Calu3 (cell line): ENCODE results near the gene CPLX1. TPM values are rescaled to one million over a fixed set of nuclear protein-coding genes. Genes with fewer than 3 reads are reported as not detected.

ENCODE experiments used
- BruUV-seq: library from RNA; stranded (reverse); fragments of 400-500 nt; replicated peaks from 2 replicates; lab custom pipeline; 2021; lab: Mats Ljungman, UMichigan
- CTCF ChIA-PET: fragments of 300-600 bp; sonication (Branson Sonifier 250); formaldehyde crosslinking; loops from one replicate; lab custom pipeline; 2022; ENCODE audit warnings: antibody characterized with exemption; lab: Charles Lee
- DNase-seq: peaks from one replicate; pipeline ENCODE4 v3.0.0; 2022
- H3K27ac Mint-ChIP-seq: one replicate; pipeline ENCODE4 v1.8.0; 2022; ENCODE audit warnings: mixed read lengths; ENCODE audit not compliant: unreplicated experiment
- H3K27me3 Mint-ChIP-seq: one replicate; pipeline ENCODE4 v1.8.0; 2022; ENCODE audit warnings: mixed read lengths; ENCODE audit not compliant: unreplicated experiment
- H3K36me3 Mint-ChIP-seq: one replicate; pipeline ENCODE4 v1.8.0; 2022; ENCODE audit warnings: mild to moderate bottlenecking, moderate library complexity, mixed read lengths; ENCODE audit not compliant: insufficient read depth, unreplicated experiment
- H3K4me1 Mint-ChIP-seq: one replicate; pipeline ENCODE4 v1.8.0; 2022; ENCODE audit warnings: mild to moderate bottlenecking, low read depth, mixed read lengths; ENCODE audit not compliant: unreplicated experiment
- H3K4me3 Mint-ChIP-seq: one replicate; pipeline ENCODE4 v1.8.0; 2022; ENCODE audit warnings: mild to moderate bottlenecking, low read depth, moderate library complexity, mixed read lengths; ENCODE audit not compliant: unreplicated experiment
- H3K9me3 Mint-ChIP-seq: one replicate; pipeline ENCODE4 v1.8.0; 2022; ENCODE audit warnings: low read depth, mixed read lengths; ENCODE audit not compliant: unreplicated experiment
- intact Hi-C: fragments of 100-400 bp; cut with micrococcal nuclease; formaldehyde crosslinking; loops from one replicate; pipeline ENCODE4 v1.10.0; 2022; ENCODE audit not compliant: unreplicated experiment
- total RNA-seq: library from RNA; stranded (reverse); gene quantifications from 2 replicates; pipeline ENCODE4 v1.2.3, GENCODE V29; 2022
- TF ChIP-seq, protein P1 (sequence below): fragments of 200-600 bp; IDR thresholded peaks from one replicate; pipeline ENCODE4 v1.8.0; 2022; ENCODE audit warnings: antibody characterized with exemption; ENCODE audit not compliant: unreplicated experiment

Gene CPLX1
- total RNA-seq, 1 experiment from 2014 or later = 0.42 TPM

DNA sequence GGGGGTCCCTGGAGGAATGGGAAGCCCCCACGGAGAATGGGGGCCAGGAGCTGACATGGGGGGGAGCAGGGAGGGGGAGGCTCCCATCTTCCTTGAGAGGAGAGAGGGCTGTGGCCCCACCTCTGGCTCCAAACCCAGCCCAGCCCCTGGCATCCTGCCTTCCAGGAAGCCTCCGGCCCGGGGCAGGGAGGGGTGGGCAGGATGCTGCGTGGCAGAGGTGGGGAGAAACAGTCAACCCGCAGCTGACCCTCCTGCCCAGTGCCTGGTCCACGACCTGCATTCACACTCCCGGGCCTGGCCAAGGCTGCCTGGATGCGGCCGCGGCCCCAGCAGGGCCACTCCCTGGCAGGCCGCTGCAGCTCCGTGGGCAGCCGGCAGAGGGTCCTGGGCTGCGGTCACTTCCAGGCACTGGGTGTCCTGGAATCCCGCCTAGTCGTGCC lies 39.0 kb downstream of the CPLX1 start:
- intact Hi-C loops = no loop called here
- CTCF ChIA-PET = no interaction called here
- H3K27ac Mint-ChIP-seq = no peak overlapping the region
- peak; percentile 45 for DNase-seq
- H3K36me3 Mint-ChIP-seq = peaks cover 12% of the 10 kb centered on the region
- H3K4me3 Mint-ChIP-seq = no peak overlapping the region
- no peaks in the 10 kb centered on the region for H3K9me3 Mint-ChIP-seq
- H3K27me3 Mint-ChIP-seq = peaks cover 26% of the 10 kb centered on the region
- H3K4me1 Mint-ChIP-seq = no peaks in the 10 kb centered on the region
- TF ChIP-seq, protein P1, sequence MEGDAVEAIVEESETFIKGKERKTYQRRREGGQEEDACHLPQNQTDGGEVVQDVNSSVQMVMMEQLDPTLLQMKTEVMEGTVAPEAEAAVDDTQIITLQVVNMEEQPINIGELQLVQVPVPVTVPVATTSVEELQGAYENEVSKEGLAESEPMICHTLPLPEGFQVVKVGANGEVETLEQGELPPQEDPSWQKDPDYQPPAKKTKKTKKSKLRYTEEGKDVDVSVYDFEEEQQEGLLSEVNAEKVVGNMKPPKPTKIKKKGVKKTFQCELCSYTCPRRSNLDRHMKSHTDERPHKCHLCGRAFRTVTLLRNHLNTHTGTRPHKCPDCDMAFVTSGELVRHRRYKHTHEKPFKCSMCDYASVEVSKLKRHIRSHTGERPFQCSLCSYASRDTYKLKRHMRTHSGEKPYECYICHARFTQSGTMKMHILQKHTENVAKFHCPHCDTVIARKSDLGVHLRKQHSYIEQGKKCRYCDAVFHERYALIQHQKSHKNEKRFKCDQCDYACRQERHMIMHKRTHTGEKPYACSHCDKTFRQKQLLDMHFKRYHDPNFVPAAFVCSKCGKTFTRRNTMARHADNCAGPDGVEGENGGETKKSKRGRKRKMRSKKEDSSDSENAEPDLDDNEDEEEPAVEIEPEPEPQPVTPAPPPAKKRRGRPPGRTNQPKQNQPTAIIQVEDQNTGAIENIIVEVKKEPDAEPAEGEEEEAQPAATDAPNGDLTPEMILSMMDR = peak; percentile 34
- BruUV-seq = no TSS peak

DNA sequence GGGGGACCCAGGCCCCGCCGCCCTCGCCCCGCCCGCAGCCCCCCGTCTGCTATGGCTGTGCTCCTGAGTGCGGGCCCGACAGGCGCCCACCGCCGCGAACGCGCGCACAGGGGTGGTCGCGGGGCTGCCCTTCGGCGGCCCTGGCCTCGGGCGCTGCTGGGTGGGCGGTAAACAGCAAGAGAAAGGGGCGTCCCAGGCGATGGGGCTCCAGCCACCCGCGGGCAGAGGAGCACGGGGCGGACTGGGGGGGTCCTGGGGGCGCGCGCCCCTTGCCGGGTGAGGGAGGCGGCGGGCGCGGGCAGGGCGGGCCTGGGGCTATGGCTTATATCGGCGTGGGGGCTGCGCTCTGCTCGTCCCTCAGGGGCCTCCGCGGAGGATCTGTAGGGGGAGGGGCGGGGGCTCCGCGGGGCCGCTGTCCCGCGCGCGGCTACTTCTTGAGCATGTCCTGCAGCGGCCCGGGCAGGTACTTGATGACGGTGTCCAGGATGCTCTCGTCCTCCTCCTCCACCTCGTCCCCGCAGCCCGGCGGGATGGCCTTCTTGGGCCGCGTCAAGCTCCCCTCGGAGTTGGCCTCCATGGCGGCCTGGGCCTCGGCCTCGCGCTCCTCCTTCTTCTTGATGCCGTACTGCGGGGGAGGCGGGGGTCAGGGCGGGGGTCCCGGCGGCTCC lies 39.7 kb downstream of the CPLX1 start:
- peaks cover 24% of the 10 kb centered on the region for H3K27me3 Mint-ChIP-seq
- no peak overlapping the region for H3K4me3 Mint-ChIP-seq
- BruUV-seq = no TSS peak
- TF ChIP-seq, protein P1 = no peak
- H3K4me1 Mint-ChIP-seq = no peaks in the 10 kb centered on the region
- no peaks in the 10 kb centered on the region for H3K9me3 Mint-ChIP-seq
- peaks cover 18% of the 10 kb centered on the region for H3K36me3 Mint-ChIP-seq
- intact Hi-C loops = no loop called here
- DNase-seq = no peak
- CTCF ChIA-PET = no interaction called here
- H3K27ac Mint-ChIP-seq = no peak overlapping the region

DNA sequence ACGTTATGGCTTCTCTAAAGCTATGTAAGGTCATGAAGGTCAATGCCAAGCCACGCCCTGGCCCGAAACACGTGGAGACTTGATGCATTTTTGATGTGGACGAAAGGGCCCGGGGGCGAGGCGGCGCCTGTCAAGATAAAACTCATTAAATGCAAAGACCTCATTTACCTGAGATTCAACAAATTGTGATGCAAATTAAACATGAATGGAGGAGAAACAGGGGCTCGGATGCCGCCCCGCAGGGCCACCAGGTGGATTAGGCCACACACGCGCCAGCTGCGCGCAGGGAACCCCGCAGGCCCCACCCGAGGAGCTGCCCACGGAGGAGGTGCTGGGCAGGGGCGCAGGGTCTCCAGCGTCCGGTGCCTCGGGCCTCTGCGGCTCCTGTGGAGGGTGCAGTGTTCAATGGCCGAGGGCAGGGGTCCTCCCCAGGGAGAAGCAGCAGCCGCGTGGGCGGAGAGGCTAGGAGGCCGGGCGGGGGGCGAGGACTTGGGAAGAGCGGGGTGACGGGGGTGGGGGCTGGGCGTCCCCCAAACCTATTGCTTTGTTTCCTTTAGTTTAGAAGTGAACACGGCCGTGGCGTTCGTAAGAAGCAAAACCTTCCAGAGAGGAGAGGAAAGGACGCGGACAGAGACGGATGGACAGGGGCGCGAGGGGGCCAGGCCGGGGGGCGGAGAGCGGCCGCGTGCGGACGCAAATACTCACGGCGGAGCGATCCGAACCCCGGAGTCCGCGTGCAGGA lies 40.4 kb downstream of the CPLX1 start:
- Mint-ChIP-seq H3K27ac (no peak overlapping the region), H3K4me1 (no peaks in the 10 kb centered on the region), H3K36me3 (peaks cover 25% of the 10 kb centered on the region), H3K27me3 (peaks cover 16% of the 10 kb centered on the region), H3K9me3 (no peaks in the 10 kb centered on the region), H3K4me3 (no peak overlapping the region)
- DNase-seq = no peak
- BruUV-seq = no TSS peak
- intact Hi-C loops = no loop called here
- TF ChIP-seq, protein P1 = no peak
- CTCF ChIA-PET = no interaction called here

DNA sequence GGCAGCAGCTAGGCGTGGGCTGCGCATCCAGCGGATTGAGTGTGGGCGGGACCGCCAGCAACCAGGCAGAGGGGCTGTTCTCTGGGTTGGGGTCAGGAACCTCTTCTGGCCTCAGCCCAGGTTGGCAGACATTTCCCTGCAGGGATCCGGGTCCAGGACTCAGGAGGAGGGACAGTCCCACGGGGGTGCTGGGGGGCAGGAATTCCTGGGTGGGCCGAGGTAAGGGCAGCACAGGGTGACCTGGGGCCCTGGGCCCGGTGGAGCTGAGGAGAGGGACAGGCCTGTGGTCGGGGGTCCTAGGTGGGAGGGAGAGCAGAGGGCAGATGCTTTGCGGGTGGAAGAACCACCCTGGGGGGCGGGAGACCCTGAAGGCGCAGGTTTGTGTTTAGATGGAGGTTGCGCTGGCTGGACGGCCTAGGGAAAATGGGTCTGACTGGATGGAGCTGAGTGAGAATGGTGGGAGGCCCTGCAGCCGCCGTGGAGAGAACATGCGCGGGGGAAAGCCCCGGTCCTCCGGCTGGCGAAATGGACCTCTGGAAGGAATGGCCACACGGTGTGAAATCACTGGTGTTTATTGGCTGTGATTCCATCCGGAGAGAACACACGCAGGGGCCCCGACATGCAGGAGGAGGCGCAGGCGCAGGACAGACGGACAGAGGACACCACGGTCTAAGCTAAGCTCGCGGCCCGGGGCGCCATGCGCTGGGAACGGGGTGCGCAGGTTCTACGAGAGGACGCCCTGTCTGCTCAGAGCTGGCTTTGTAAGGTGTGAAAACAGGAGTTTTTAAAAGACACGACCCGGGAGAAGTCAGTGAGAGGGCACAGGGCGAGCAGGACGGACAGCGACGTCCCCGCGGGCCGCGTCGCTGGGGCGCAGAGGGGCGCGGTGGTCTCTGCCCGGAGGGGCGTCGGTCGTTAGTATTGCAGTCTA lies 41.3 kb downstream of the CPLX1 start:
- H3K27me3 Mint-ChIP-seq = peaks cover 12% of the 10 kb centered on the region
- no peaks in the 10 kb centered on the region for H3K4me1 Mint-ChIP-seq
- intact Hi-C loops = no loop called here
- no peak overlapping the region for H3K27ac Mint-ChIP-seq
- no peaks in the 10 kb centered on the region for H3K9me3 Mint-ChIP-seq
- DNase-seq = no peak
- BruUV-seq = no TSS peak
- TF ChIP-seq, protein P1 = no peak
- CTCF ChIA-PET = no interaction called here
- H3K4me3 Mint-ChIP-seq = no peak overlapping the region
- H3K36me3 Mint-ChIP-seq = peaks cover 34% of the 10 kb centered on the region
